Measurements from ENCODE around the gene RAX2. TPM values are rescaled to one million over a fixed set of nuclear protein-coding genes. Genes with fewer than 3 reads are reported as not detected.

Gene RAX2
- total and polyA plus RNA-seq, 2 experiments from 2014 or later = not detected

GRCh38 chr19:3740431-3740830, 31.6 kb downstream of the RAX2 start:
- no peak overlapping the region for H3K4me2 ChIP-seq (ENCODE audit: unreplicated experiment)
- no peaks in the 10 kb centered on the region for H3K9me2 ChIP-seq (ENCODE audit: insufficient read depth)
- in situ Hi-C loops (cut with MboI) = no loop called here
- no peaks in the 10 kb centered on the region for H3K4me1 ChIP-seq (ENCODE audit: insufficient read depth)
- H2AFZ ChIP-seq = no peak overlapping the region
- H3K9ac ChIP-seq = no peak overlapping the region
- H3K27ac ChIP-seq = no peak overlapping the region
- 92 to 95% methylated on average over 24 of the region's 24 CpGs for whole genome bisulfite sequencing, 2 experiments (ENCODE audit: low coverage in 1 of 2, low lambda C conversion rate in 2 of 2, missing lambda C conversion rate in 2 of 2)
- no peak for DNase-seq
- H3K36me3 ChIP-seq (ENCODE audit: low read depth) = no peaks in the 10 kb centered on the region
- H3K4me3 ChIP-seq = no peak overlapping the region
- H3F3A ChIP-seq (ENCODE audit: insufficient read depth) = no peaks in the 10 kb centered on the region
- H3K27me3 ChIP-seq (replicated peaks; ENCODE audit: insufficient read depth) = no peaks in the 10 kb centered on the region
- no peaks in the 10 kb centered on the region for H3K79me2 ChIP-seq (ENCODE audit: insufficient read depth)
- H4K20me1 ChIP-seq (ENCODE audit: insufficient read depth) = no peaks in the 10 kb centered on the region
- H3K9me3 ChIP-seq (ENCODE audit: low read depth) = no peaks in the 10 kb centered on the region
- TF ChIP-seq EZH2 (IDR thresholded peaks at IDR 0.05; ENCODE audit: insufficient read depth, poor library complexity, severe bottlenecking) = no peak
- TF ChIP-seq EZH2phosphoT487 (IDR thresholded peaks at IDR 0.05; ENCODE audit: insufficient read depth, low read depth) = no peak

GRCh38 chr19:3738477-3739220, 33.4 kb downstream of the RAX2 start:
- in situ Hi-C loops (cut with MboI) = no loop called here
- H3K9me3 ChIP-seq (ENCODE audit: low read depth) = no peaks in the 10 kb centered on the region
- H3K4me1 ChIP-seq (ENCODE audit: insufficient read depth) = no peaks in the 10 kb centered on the region
- no peak overlapping the region for H2AFZ ChIP-seq
- TF ChIP-seq EZH2phosphoT487 (IDR thresholded peaks at IDR 0.05; ENCODE audit: insufficient read depth, low read depth) (no peak), EZH2 (IDR thresholded peaks at IDR 0.05; ENCODE audit: insufficient read depth, poor library complexity, severe bottlenecking) (no peak)
- H4K20me1 ChIP-seq (ENCODE audit: insufficient read depth) = no peaks in the 10 kb centered on the region
- no peaks in the 10 kb centered on the region for H3K36me3 ChIP-seq (ENCODE audit: low read depth)
- no peaks in the 10 kb centered on the region; the same call in 1 of the 2 replicates for H3K27me3 ChIP-seq (replicated peaks; ENCODE audit: insufficient read depth)
- no peak overlapping the region for H3K9ac ChIP-seq
- no peaks in the 10 kb centered on the region for H3K79me2 ChIP-seq (ENCODE audit: insufficient read depth)
- DNase-seq = no peak
- H3K4me3 ChIP-seq = no peak overlapping the region
- no peak overlapping the region for H3K27ac ChIP-seq
- 80 to 82% methylated on average over 29 to 32 of the region's 32 CpGs for WGBS, 2 experiments (ENCODE audit: low coverage in 1 of 2, low lambda C conversion rate in 2 of 2, missing lambda C conversion rate in 2 of 2)
- H3K4me2 ChIP-seq (ENCODE audit: unreplicated experiment) = no peak overlapping the region
- no peaks in the 10 kb centered on the region for H3F3A ChIP-seq (ENCODE audit: insufficient read depth)
- no peaks in the 10 kb centered on the region for H3K9me2 ChIP-seq (ENCODE audit: insufficient read depth)

DNA sequence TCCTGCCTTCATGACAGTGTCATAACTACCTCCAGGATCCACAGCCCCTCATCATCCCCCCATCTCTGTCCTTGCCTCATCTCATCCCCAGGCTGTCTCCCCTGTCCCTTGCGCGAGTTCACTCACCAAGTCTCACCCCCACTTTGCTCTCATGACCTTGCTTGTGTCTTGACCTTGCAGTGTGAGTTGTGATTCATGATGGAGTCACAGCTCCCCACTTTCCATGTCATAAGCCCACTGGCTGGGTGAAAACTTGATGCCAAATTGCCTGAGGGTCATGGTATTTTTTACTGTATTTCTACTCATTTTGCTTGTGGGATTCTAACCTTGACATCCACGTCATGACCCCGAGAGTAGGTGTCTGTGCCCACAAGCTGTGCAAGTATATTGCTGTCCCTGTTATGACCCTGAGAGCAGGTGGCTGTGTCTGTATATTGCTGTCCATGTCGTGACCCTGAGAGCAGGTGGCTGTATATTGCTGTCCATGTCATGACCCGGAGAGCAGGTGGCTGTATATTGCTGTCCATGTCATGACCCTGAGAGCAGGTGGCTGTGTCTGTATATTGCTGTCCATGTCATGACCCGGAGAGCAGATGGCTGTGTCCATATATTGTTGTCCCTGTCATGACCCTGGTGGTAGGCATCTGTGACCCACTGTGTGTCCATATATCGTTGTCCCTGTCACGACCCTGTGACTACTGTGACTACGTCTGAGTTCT, 34.4 kb downstream of the RAX2 start:
- no peaks in the 10 kb centered on the region for H3K4me1 ChIP-seq (ENCODE audit: insufficient read depth)
- H3K9me2 ChIP-seq (ENCODE audit: insufficient read depth) = no peaks in the 10 kb centered on the region
- H3K4me3 ChIP-seq = no peak overlapping the region
- TF ChIP-seq EZH2phosphoT487 (IDR thresholded peaks at IDR 0.05; ENCODE audit: insufficient read depth, low read depth) (no peak), EZH2 (IDR thresholded peaks at IDR 0.05; ENCODE audit: insufficient read depth, poor library complexity, severe bottlenecking) (no peak)
- no peak overlapping the region for H3K27ac ChIP-seq
- H2AFZ ChIP-seq = no peak overlapping the region
- H3F3A ChIP-seq (ENCODE audit: insufficient read depth) = no peaks in the 10 kb centered on the region
- in situ Hi-C loops (cut with MboI) = no loop called here
- H3K9ac ChIP-seq = no peak overlapping the region
- no peak for DNase-seq
- H3K36me3 ChIP-seq (ENCODE audit: low read depth) = no peaks in the 10 kb centered on the region
- no peaks in the 10 kb centered on the region; the same call in 1 of the 2 replicates for H3K27me3 ChIP-seq (replicated peaks; ENCODE audit: insufficient read depth)
- H3K79me2 ChIP-seq (ENCODE audit: insufficient read depth) = no peaks in the 10 kb centered on the region
- no peak overlapping the region for H3K4me2 ChIP-seq (ENCODE audit: unreplicated experiment)
- WGBS, 2 experiments (ENCODE audit: low coverage in 1 of 2, low lambda C conversion rate in 2 of 2, missing lambda C conversion rate in 2 of 2) = 78 to 80% methylated on average over 10 of the region's 10 CpGs
- H3K9me3 ChIP-seq (ENCODE audit: low read depth) = no peaks in the 10 kb centered on the region
- H4K20me1 ChIP-seq (ENCODE audit: insufficient read depth) = no peaks in the 10 kb centered on the region

DNA sequence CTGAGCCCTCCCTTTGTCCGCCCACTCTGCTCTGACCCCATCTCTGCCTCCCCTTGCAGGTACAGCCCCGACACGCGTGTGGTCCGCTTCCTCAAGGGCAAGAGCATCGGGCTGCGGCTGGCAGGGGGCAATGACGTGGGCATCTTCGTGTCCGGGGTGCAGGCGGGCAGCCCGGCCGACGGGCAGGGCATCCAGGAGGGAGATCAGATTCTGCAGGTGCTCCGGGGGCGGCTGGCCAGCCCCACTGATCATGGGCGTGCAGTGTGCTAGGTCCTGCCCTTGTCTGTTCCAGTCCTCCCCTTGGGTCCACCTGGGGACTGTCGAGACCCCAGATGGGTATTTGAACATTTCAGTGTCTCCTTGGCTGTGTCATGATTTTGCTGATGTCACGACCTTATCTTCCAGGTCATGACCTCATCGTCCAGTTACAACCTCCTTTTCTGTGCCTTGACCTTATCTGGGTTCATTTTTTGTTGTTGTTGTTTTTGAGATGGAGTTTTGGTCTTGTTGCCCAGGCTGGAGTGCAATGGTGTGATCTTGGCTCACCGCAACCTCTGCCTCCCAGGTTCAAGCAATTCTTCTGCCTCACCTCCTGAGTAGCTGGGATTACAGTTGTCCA, 35.8 kb downstream of the RAX2 start:
- no peaks in the 10 kb centered on the region for H3K4me1 ChIP-seq (ENCODE audit: insufficient read depth)
- no peak overlapping the region for H3K27ac ChIP-seq
- no peaks in the 10 kb centered on the region for H3K79me2 ChIP-seq (ENCODE audit: insufficient read depth)
- H4K20me1 ChIP-seq (ENCODE audit: insufficient read depth) = no peaks in the 10 kb centered on the region
- H3K36me3 ChIP-seq (ENCODE audit: low read depth) = no peaks in the 10 kb centered on the region
- H3K27me3 ChIP-seq (replicated peaks; ENCODE audit: insufficient read depth) = no peaks in the 10 kb centered on the region; the same call in 1 of the 2 replicates
- no peaks in the 10 kb centered on the region for H3K9me3 ChIP-seq (ENCODE audit: low read depth)
- TF ChIP-seq EZH2 (IDR thresholded peaks at IDR 0.05; ENCODE audit: insufficient read depth, poor library complexity, severe bottlenecking) = no peak
- TF ChIP-seq EZH2phosphoT487 (IDR thresholded peaks at IDR 0.05; ENCODE audit: insufficient read depth, low read depth) = no peak
- no peaks in the 10 kb centered on the region for H3F3A ChIP-seq (ENCODE audit: insufficient read depth)
- in situ Hi-C loops (cut with MboI) = no loop called here
- no peak overlapping the region for H3K4me2 ChIP-seq (ENCODE audit: unreplicated experiment)
- no peak overlapping the region for H3K4me3 ChIP-seq
- H3K9ac ChIP-seq = no peak overlapping the region
- no peak overlapping the region for H2AFZ ChIP-seq
- WGBS, 2 experiments (ENCODE audit: low coverage in 1 of 2, low lambda C conversion rate in 2 of 2, missing lambda C conversion rate in 2 of 2) = 60 to 64% methylated on average over 10 to 21 of the region's 21 CpGs
- DNase-seq = no peak
- no peaks in the 10 kb centered on the region for H3K9me2 ChIP-seq (ENCODE audit: insufficient read depth)
